Endothelial cell of umbilical vein (primary cell): ENCODE measurements around the gene NRP2. TPM values are rescaled to one million over a fixed set of nuclear protein-coding genes. Genes with fewer than 3 reads are reported as not detected.

ENCODE experiments used
- BruUV-seq: library from RNA; stranded (reverse); fragments of 400-500 nt; replicated peaks from 2 replicates; lab custom pipeline; 2021; lab: Mats Ljungman, UMichigan
- CTCF ChIA-PET: fragments of 300-600, 350-600 bp; sonication (Branson Sonifier 250); formaldehyde crosslinking; loops from one replicate; lab custom pipeline; 2021; ENCODE audit warnings: antibody characterized with exemption, inconsistent platforms; lab: Charles Lee
- POLR2A ChIA-PET: fragments of 300-600, 350-600 bp; sonication (Branson Sonifier 250); formaldehyde crosslinking; loops from one replicate; lab custom pipeline; 2021; ENCODE audit warnings: antibody characterized with exemption, inconsistent platforms; lab: Charles Lee
- DNase-seq: peaks from one replicate; pipeline ENCODE4 v3.0.0-alpha.2; 2011; ENCODE audit warnings: low read depth, low spot score
- FAIRE-seq: peaks from 2 replicates; lab custom pipeline; 2011; peaks lifted over from hg19 to GRCh38; lab: Jason Lieb, UNC
- H2AFZ ChIP-seq: 2 replicates; pipeline ENCODE4 v1.6.0; 2012; ENCODE audit warnings: low read depth, low read length, control low read depth, inconsistent platforms
- H3K27ac ChIP-seq: 2 replicates; pipeline ENCODE4 v1.5.1; 2011; ENCODE audit warnings: low read depth, mild to moderate bottlenecking, control low read depth, low read length, moderate library complexity; ENCODE audit not compliant: insufficient read depth
- H3K27me3 ChIP-seq, 2 experiments: 2 replicates each; pipeline versions ENCODE4 v1.6.0 to v1.6.1; 2011; ENCODE audit warnings: low read length in 2 of 2, mixed read lengths in 1 of 2; ENCODE audit not compliant: control insufficient read depth in 2 of 2, insufficient read depth in 2 of 2
- H3K36me3 ChIP-seq, 2 experiments: 2 replicates in 1 of 2; 3 replicates in 1 of 2; pipeline ENCODE4 v1.5.1; 2011; ENCODE audit warnings: low read length in 2 of 2, mild to moderate bottlenecking in 1 of 2, moderate library complexity in 1 of 2; ENCODE audit not compliant: control insufficient read depth in 2 of 2, insufficient read depth in 2 of 2; ENCODE audit errors: extremely low read depth in 1 of 2
- H3K4me1 ChIP-seq: 3 replicates; pipeline ENCODE4 v1.5.1; 2011; ENCODE audit warnings: mild to moderate bottlenecking, low read length; ENCODE audit not compliant: control insufficient read depth, insufficient read depth; ENCODE audit errors: extremely low read depth
- H3K4me2 ChIP-seq: 2 replicates; pipeline ENCODE4 v1.6.1; 2011; ENCODE audit warnings: low read length, control low read depth, mixed read lengths; ENCODE audit not compliant: insufficient read depth
- H3K4me3 ChIP-seq, 3 experiments: fragments of 200-600 bp in 1 of 3; sonication (generic), shearing (Covaris generic) in 1 of 3; replicated peaks in 1 of 3; 2 replicates each; pipeline ENCODE4 v1.5.1; 2011 to 2016; ENCODE audit warnings: control low read depth in 3 of 3, low read length in 3 of 3, mild to moderate bottlenecking in 2 of 3, inconsistent platforms in 1 of 3, low read depth in 1 of 3, moderate library complexity in 1 of 3; ENCODE audit not compliant: insufficient read depth in 1 of 3
- H3K79me2 ChIP-seq: 2 replicates; pipeline ENCODE4 v1.6.0; 2012; ENCODE audit warnings: low read length, inconsistent platforms; ENCODE audit not compliant: control insufficient read depth, insufficient read depth
- H3K9ac ChIP-seq: replicated peaks from 2 replicates; pipeline ENCODE3; 2011; ENCODE audit warnings: low read length, control low read depth; ENCODE audit not compliant: insufficient read depth; ENCODE audit errors: extremely low read depth
- H3K9me1 ChIP-seq: replicated peaks from 3 replicates; pipeline ENCODE4 v1.6.0; 2011; ENCODE audit warnings: mild to moderate bottlenecking, low read length; ENCODE audit not compliant: control insufficient read depth, insufficient read depth; ENCODE audit errors: extremely low read depth
- H3K9me3 ChIP-seq: replicated peaks from 2 replicates; pipeline ENCODE4 v1.5.1; 2012; ENCODE audit warnings: low read length, inconsistent platforms; ENCODE audit not compliant: control insufficient read depth, insufficient read depth
- H4K20me1 ChIP-seq: replicated peaks from 2 replicates; pipeline ENCODE3; 2011; ENCODE audit warnings: mild to moderate bottlenecking, low read length; ENCODE audit not compliant: control insufficient read depth, insufficient read depth; ENCODE audit errors: extremely low read depth
- CTCF ChIP-seq, 2 donors: IDR thresholded peaks; 1 replicate in 1 of 2; 2 replicates in 1 of 2; pipeline ENCODE4 v1.5.1; 2011; ENCODE audit warnings: low read length in 2 of 2, mild to moderate bottlenecking in 2 of 2, moderate library complexity in 2 of 2, control low read depth in 1 of 2, inconsistent platforms in 1 of 2, low read depth in 1 of 2; ENCODE audit not compliant: insufficient read depth in 1 of 2; ENCODE audit errors: extremely low read depth in 1 of 2
- EZH2 ChIP-seq: IDR thresholded peaks from 2 replicates; pipeline ENCODE4 v1.6.1; 2012; ENCODE audit warnings: borderline replicate concordance, low read depth, mild to moderate bottlenecking, moderate library complexity, low read length, inconsistent platforms; ENCODE audit not compliant: severe bottlenecking
- FOS ChIP-seq: IDR thresholded peaks from 2 replicates; pipeline ENCODE4 v1.6.1; 2011; ENCODE audit warnings: mild to moderate bottlenecking, low read length, moderate library complexity, borderline replicate concordance; ENCODE audit not compliant: insufficient read depth
- GATA2 ChIP-seq: IDR thresholded peaks from 2 replicates; pipeline ENCODE4 v1.7.0; 2011; ENCODE audit warnings: low read depth, mild to moderate bottlenecking, moderate library complexity, mixed read lengths, low read length; ENCODE audit not compliant: insufficient read length, insufficient read depth
- JUN ChIP-seq: IDR thresholded peaks from 2 replicates; pipeline ENCODE4 v1.6.1; 2011; ENCODE audit warnings: borderline replicate concordance, low read depth; ENCODE audit not compliant: insufficient read length, insufficient read depth
- MYC ChIP-seq: IDR thresholded peaks from one replicate; pipeline ENCODE4 v1.6.1; 2011; ENCODE audit warnings: mild to moderate bottlenecking, low read depth, low read length
- POLR2A ChIP-seq: IDR thresholded peaks from 2 replicates; pipeline ENCODE4 v1.6.1; 2012; ENCODE audit warnings: low read depth, mild to moderate bottlenecking, control low read depth, low read length
- POLR2AphosphoS5 ChIP-seq: IDR thresholded peaks from 2 replicates; pipeline ENCODE4 v1.6.1; 2012; ENCODE audit warnings: low read depth, mild to moderate bottlenecking, control low read depth, low read length, moderate library complexity; ENCODE audit not compliant: insufficient read depth
- dilution Hi-C: fragments of 300-500 bp; cut with MboI; formaldehyde crosslinking; loops from one replicate; pipeline ENCODE4 v1.15.0; 2019; ENCODE audit warnings: low sequenced_read_pairs; ENCODE audit not compliant: extremely low pct_ligation_motif_present
- intact Hi-C: fragments of 100-400 bp; cut with micrococcal nuclease; formaldehyde crosslinking; loops from one replicate; pipeline ENCODE4 v1.10.0; 2022
- polyA plus RNA-seq, 4 experiments: library from polyadenylated mRNA; depleted of rRNA in 3 of 4; stranded (reverse) in 3 of 4; unstranded in 1 of 4; fragments of >200 nt; gene quantifications; 2 replicates each; pipeline versions ENCODE4 v1.2.1 to v1.2.3, GENCODE V29; 2011 to 2012; ENCODE audit warnings: missing spikeins in 1 of 4
- total RNA-seq: library from RNA; stranded (reverse); gene quantifications from 2 replicates; pipeline ENCODE4 v1.2.3, GENCODE V29; 2021
- TF ChIP-seq, protein P1 (sequence below): IDR thresholded peaks from 2 replicates; pipeline ENCODE4 v1.6.1; 2011; ENCODE audit not compliant: insufficient read depth, insufficient read length

Gene NRP2
- total and polyA plus RNA-seq, 2 donors (not counting 3 experiments of a cell fraction or from before 2014, with no cell fraction given) = 160 to 240 TPM

DNA sequence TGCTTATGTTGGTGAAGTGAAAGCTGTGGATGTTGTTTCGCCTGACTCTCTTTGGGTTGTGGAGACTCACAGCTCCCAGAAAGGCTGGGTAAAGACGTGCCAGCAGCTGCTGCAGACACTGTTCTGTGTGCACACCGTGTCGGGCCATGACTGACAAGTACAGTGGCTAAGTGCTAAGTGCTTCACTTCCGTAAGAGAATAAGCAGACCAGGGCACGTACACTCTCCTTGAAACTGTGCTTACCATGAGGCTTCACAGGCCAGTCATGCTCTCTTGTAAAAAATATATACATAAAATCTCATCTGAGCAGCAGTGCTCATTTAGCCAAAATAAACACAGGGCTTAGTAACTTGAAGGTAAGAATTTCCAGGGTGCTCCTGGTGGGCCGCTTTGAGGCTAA, 86.0 kb downstream of the NRP2 start:
- no peak overlapping the region for H3K9ac ChIP-seq
- intact Hi-C loops = loop anchor here (2.0 to 5.0 kb wide), 3 partner anchors 86 to 1656 kb away; partner anchors contain the start of gene NRP2
- ChIA-PET POLR2A (no interaction called here), CTCF (interaction anchor here (1.0 to 1.5 kb wide), 3 partner anchors 15 to 1508 kb away, joined by 3 to 4 read pairs (median 3); no protein-coding TSS in a partner anchor)
- peaks cover 28% of the 10 kb centered on the region for H3K4me1 ChIP-seq
- H3K9me3 ChIP-seq = no peaks in the 10 kb centered on the region
- no peak for TF ChIP-seq EZH2
- no peaks in the 10 kb centered on the region for H3K27me3 ChIP-seq
- DNase-seq (no peak), FAIRE-seq (no peak)
- no peaks in the 10 kb centered on the region for H3K79me2 ChIP-seq
- no TSS peak for BruUV-seq
- no peak overlapping the region for H3K4me3 ChIP-seq
- H3K36me3 ChIP-seq = peaks cover 2 to 42% of the 10 kb centered on the region in 2 experiments
- H3K9me1 ChIP-seq = no peaks in the 10 kb centered on the region
- H3K27ac ChIP-seq = no peak overlapping the region
- H3K4me2 ChIP-seq = no peak overlapping the region
- dilution Hi-C loops = no loop called here
- H4K20me1 ChIP-seq = no peaks in the 10 kb centered on the region
- no peak overlapping the region for H2AFZ ChIP-seq

DNA sequence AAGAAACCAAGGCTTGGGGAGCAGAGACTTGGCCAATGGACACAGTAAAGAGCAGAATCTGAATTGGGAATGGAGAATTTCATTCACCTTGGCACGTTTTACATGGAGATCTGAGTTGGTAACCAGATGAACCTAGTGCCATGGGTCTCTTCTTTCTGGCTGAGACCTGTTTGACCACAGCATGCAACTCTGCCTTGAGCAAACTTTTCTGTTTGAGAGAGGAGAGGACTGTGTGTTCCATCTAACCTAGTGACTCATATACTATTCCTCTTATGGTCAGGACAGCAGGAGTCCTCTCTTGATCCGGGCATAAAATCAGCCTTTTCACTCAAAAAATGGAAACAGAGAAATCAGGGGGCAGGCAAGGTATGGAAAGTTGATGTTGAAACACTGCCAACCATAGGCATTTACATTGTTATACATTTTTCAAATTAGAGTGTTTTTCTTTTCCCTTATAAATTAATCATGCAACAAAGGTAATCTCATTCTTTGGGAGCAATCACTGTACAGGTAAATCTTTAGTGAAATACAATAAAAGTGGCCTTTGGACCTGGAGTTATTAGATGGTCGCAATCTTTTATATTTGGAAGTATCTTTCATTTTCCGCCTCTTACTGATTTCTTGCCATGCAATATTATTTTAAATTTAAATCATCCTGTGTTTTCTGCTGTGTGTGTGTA, 86.7 kb downstream of the NRP2 start:
- H3K4me1 ChIP-seq = peaks cover 24% of the 10 kb centered on the region
- dilution Hi-C loops (no loop called here), intact Hi-C loops (loop anchor here (1.0 to 5.0 kb wide), 4 partner anchors 86 to 1657 kb away; partner anchors contain the start of gene NRP2)
- ChIA-PET CTCF (no interaction called here), POLR2A (interaction anchor here (1.1 kb wide), 1 partner anchor 87 kb away, joined by 3 read pairs; the partner anchor contains the start of gene NRP2)
- no peak overlapping the region for H2AFZ ChIP-seq
- no peaks in the 10 kb centered on the region for H3K27me3 ChIP-seq
- no TSS peak for BruUV-seq
- H3K4me3 ChIP-seq = no peak overlapping the region
- H3K79me2 ChIP-seq = no peaks in the 10 kb centered on the region
- H3K9me1 ChIP-seq = no peaks in the 10 kb centered on the region
- peak overlapping the region; percentile 63 for H3K27ac ChIP-seq
- peaks cover 2 to 45% of the 10 kb centered on the region in 2 experiments for H3K36me3 ChIP-seq
- TF ChIP-seq FOS (no peak), MYC (no peak), JUN (no peak), POLR2AphosphoS5 (no peak), CTCF (IDR thresholded peaks at IDR 0.05; ENCODE audit: extremely low read depth in 1 of 2, insufficient read depth in 1 of 2, low read depth in 1 of 2, low read length in 2 of 2) (no peak), POLR2A (no peak), GATA2 (no peak), EZH2 (no peak)
- TF ChIP-seq, protein P1, sequence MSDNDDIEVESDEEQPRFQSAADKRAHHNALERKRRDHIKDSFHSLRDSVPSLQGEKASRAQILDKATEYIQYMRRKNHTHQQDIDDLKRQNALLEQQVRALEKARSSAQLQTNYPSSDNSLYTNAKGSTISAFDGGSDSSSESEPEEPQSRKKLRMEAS = no peak
- no peak overlapping the region for H3K9ac ChIP-seq
- DNase-seq (peak; percentile 41), FAIRE-seq (no peak)
- peak overlapping the region; percentile 14 for H3K4me2 ChIP-seq
- H3K9me3 ChIP-seq = no peaks in the 10 kb centered on the region
- no peaks in the 10 kb centered on the region for H4K20me1 ChIP-seq
